Measurements from ENCODE around the gene DHRS7B.

DNA sequence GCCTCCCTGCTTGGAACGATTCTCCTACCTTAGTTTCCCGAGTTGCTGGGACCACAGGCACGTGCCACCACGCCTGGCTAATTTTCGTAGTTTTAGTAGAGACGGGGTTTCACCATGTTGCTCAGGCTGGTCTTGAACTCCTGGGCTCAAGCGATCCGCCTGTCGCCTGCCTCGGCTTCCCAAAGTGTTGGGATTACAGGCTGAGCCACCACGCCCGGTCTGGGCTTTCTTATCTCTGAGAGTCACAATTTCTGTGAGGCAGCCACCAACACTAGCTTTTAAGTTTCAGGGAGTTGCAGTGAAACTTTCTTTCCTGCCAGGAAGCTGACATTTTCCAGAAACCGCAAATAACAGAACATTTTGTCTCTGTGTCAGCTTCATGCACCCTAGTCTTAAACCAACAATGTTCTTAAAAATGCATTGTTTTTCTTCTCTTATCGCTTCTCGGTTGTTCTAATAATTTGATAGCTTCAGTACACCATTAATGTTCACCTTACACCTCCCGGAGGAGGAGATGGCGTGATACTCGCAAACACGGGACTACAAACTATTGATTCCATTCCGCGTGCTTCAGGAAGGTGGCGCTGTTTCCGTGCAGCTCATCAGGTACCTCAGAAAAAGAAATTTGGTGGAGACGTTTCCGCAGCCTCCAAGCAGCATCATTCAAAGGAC is 7.4 kb upstream of the DHRS7B start:
- TF ChIP-seq CTCF (conservative IDR thresholded peaks at IDR 0.05; ENCODE audit: low read depth, low read length) (peak; percentile 92), EZH2 (IDR thresholded peaks at IDR 0.05; ENCODE audit: borderline replicate concordance, low read depth, low read length, poor library complexity, severe bottlenecking) (no peak)

Measured in A673 (cell line).